Central memory CD4-positive, alpha-beta T cell (primary cell): ENCODE measurements around the gene DNAJB9.
A peak's percentile ranks its signal among the peaks of the same experiment; 100 is the strongest.

Source experiments
- DNase-seq: peaks from one replicate; pipeline ENCODE4 v3.0.0; 2022

Gene DNAJB9

GRCh38 chr7:108611268-108611667 lies 41.6 kb downstream of the DNAJB9 start:
- DNase-seq = no peak

- peak; percentile 7 for DNase-seq
These were observed 43.7 kb downstream of the DNAJB9 start for GRCh38 chr7:108613147-108613948.

- no peak for DNase-seq
These were observed 44.3 kb downstream of the DNAJB9 start for GRCh38 chr7:108613949-108614381.

- DNase-seq = no peak
These were observed 45.2 kb downstream of the DNAJB9 start for GRCh38 chr7:108614896-108615295.

DNA sequence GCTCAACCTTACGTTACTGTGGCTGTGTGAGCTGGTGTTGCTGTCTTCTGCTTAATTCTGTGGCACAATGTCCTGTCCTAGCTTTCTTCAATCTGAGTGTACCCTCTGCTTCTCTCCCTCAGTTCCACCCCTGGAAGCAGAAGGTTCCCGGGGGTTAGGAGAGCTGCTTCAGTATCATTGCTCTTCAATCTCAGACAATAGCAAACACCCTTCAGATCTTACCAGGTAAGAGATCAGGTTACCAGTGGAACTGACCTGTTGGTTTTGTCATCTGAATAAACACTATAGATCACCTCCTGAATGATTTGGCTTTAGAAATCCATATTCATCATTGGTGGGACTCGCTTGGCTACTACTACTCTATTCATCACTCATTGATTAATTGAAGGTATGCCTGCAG lies 48.4 kb downstream of the DNAJB9 start:
- no peak for DNase-seq

GRCh38 chr7:108623220-108623619 lies 53.5 kb downstream of the DNAJB9 start:
- DNase-seq = no peak
